Measurements from ENCODE around the gene ANO2.
"Not testable (repeated sequence)": the region's sequence is repeated elsewhere in the genome, so short reads cannot be mapped to it uniquely, and the experiment has no call there.

Gene ANO2

GRCh38 chr12:5818877-5819276 lies 126.2 kb downstream of the ANO2 start:
- not testable (repeated sequence) for DNase-seq (ENCODE audit: low spot score)

- DNase-seq (ENCODE audit: low spot score) = no peak
Observed at GRCh38 chr12:5817246-5817645, 127.8 kb downstream of the ANO2 start.

DNA sequence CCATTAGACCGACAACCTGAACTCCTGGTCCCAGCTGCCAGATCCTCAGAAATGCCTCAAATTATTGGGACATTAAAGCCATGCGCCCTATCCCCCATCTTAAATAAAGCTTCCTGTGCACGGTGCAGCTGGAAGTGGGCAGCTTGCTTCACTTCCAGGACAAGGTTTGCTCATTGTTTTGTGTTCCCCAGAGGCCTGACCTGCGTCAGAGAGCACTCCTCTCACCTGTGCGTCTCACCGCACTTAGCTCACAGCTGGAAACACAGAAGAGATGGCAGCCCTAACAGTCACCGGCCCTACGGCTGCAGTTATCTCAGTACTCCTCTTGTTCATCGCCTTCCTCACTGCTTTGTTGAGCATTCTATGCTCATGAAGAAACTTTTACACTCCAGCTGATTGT lies 135.5 kb downstream of the ANO2 start:
- DNase-seq (ENCODE audit: low spot score) = no peak

GRCh38 chr12:5808981-5809380 lies 136.1 kb downstream of the ANO2 start:
- DNase-seq (ENCODE audit: low spot score) = no peak

GRCh38 chr12:5807514-5808219 lies 137.4 kb downstream of the ANO2 start:
- no peak for DNase-seq (ENCODE audit: low spot score)

DNA sequence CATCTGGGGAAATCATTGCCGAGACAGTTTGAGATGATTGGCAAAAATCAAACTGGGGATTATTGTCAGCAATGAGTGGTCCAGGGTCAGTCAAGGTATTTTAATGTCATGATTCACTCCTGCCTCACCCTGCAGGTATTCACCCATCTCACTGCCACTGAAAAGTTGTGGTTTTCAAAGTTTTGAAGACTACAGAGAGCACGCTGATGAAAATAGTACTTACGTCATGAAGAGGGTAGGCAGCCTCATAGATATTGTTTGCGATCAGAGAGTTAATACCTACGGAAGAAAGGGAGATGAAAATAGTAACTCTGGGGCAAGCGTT lies 138.0 kb downstream of the ANO2 start:
- no peak for DNase-seq (ENCODE audit: low spot score)

DNA sequence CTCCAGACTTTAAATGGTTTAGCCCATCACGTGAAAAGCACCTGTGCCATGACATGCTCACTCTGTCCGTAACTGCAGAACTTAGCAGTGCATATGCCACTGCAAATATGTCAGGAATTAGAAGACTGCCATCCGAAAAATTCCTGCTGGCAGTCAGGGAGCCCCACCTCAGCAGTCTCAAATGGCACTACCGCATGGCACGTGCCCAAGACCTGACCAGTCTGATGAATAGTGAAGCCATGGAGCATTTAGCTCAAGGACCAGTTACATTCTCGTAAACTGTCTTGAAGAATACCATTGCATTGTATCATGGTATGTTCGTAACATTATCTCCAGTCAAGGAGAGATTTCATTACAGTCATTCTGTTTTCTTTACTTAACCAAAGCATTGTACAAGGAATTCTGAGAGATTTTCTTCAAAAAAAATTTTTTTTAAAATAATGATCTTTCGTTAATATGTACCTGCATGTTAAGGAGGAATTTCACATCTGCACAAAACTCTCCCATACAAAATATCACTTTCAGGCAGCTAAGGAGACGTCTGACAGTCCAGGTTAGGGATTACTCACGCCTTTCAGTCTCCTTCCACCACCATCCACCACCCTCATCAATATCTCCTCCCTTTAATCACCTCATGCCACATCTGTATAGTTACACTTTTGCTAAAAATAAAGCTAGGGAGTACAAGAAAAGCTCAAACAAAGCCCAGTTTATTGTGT lies 138.5 kb downstream of the ANO2 start:
- no peak for DNase-seq (ENCODE audit: low spot score)

DNA sequence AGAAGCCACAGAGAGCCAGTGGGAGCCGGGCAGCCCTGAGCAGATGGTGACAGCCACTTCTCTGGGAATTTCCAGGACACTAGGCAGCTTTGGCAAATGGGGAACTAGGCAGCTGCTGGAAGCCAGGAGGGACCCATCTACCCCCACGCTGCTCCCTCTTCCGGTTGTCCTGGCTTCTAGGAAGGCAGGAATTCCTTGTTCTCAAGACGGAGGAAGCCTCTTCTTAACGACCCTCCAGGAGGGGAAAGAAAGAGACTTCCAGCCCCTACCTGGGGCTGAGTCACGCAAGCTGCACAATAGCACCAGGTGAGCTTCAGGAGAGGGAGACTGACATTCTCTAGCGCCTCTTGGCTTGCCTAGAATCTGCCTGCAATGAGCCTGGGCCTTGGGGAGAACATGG lies 141.5 kb downstream of the ANO2 start:
- DNase-seq (ENCODE audit: low spot score) = no peak

- no peak for DNase-seq (ENCODE audit: low spot score)
Observed at GRCh38 chr12:5798242-5799015, 146.6 kb downstream of the ANO2 start.

DNA sequence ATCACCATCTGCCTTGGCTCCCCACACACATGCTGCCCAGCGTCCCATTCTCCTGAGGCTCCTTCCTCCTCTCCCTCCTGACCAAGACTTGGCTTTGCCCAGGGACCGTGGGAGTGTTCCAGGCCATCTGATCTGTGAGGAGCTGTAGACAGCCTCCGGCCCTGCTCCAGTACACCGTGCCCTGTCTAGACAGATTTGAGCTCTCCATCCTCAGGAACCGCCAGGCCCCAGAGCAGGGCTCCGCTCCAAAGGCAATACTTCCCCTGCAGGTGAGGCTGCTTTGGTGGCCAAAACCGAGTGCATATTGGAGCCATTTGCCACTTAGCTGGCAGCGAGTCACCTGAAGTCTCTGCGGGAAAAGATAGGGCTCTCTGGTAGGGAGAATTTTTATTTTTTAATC lies 147.4 kb downstream of the ANO2 start:
- DNase-seq (ENCODE audit: low spot score) = peak; percentile 40

- no peak for DNase-seq (ENCODE audit: low spot score)
Observed at GRCh38 chr12:5796959-5797225, 148.2 kb downstream of the ANO2 start.

DNA sequence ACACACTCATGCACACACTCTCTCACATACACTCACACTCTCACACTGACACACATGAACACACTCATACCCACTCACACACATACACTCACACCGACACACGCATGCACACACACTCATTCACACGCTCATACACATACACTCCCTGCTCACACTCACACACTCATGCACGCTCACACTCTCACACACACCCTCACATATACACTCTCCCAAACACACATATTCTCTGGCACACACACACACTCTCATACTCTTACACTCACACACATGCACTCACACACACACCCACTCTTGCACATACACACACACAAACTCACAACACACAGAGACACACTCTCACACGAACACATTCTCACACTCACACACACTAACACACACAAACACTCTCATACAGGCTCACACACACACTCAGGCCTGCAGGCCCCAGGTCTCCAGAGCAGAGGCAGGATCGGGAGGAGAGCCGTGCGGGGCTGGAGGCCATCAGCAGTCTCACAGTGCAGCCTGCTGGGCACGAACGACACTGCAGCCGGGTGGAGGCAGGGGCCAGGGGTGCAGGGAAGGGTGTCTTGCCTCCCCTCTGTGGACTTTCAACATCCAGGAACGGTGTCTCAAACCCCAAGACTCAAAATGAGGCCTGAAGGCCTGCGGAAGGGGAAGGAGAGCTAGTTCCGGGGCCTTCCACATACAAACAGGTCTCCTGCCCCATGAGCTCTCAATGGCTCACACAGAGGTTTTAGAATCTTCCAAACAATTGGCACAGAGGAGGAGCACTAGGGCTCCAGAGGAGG lies 148.7 kb downstream of the ANO2 start:
- DNase-seq (ENCODE audit: low spot score) = no peak

- no peak for DNase-seq (ENCODE audit: low spot score)
Observed at GRCh38 chr12:5794156-5794555, 150.9 kb downstream of the ANO2 start.

GRCh38 chr12:5792343-5792742 lies 152.7 kb downstream of the ANO2 start:
- DNase-seq (ENCODE audit: low spot score) = no peak

- no peak for DNase-seq (ENCODE audit: low spot score)
Observed at GRCh38 chr12:5789469-5789968, 155.5 kb downstream of the ANO2 start.

DNA sequence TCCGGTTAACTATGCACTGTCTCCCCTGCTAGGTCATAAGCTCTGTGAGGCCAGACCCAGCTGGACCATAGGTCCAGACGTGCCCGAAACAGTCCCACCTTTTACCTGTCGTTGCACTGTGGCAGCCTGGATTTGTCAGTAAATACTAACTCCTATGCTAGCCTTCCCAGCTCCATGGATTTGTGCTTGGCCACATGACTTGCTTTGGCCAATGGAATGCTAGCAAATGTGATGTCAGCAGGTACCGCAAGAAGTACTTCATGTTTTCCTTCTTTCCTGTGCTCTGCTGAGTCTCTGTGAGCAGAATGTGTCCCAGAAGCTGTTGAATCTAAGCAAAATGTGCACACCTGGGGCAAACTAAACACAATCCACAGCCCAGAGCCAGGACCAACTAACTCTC lies 157.2 kb downstream of the ANO2 start:
- no peak for DNase-seq (ENCODE audit: low spot score)

DNA sequence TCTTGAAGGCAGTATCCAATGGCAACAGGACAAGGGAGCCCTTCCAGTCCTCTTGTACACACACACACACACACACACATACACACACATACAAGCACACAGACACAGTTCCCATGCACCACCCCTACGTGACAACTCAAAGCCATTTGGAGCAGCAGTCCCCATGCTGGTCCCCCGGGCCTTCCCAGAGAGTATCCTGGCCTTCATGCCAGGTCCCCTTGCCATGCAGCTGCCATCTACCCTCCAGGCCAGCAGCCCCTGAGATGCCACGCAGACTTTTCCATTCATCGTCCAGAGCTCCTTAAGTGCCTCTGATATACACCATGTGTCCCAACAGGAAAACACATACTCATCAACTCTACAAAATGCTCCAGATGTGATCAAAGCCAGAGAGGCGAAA lies 159.5 kb downstream of the ANO2 start:
- DNase-seq (ENCODE audit: low spot score) = no peak

GRCh38 chr12:5784462-5785130 lies 160.5 kb downstream of the ANO2 start:
- no peak for DNase-seq (ENCODE audit: low spot score)

DNA sequence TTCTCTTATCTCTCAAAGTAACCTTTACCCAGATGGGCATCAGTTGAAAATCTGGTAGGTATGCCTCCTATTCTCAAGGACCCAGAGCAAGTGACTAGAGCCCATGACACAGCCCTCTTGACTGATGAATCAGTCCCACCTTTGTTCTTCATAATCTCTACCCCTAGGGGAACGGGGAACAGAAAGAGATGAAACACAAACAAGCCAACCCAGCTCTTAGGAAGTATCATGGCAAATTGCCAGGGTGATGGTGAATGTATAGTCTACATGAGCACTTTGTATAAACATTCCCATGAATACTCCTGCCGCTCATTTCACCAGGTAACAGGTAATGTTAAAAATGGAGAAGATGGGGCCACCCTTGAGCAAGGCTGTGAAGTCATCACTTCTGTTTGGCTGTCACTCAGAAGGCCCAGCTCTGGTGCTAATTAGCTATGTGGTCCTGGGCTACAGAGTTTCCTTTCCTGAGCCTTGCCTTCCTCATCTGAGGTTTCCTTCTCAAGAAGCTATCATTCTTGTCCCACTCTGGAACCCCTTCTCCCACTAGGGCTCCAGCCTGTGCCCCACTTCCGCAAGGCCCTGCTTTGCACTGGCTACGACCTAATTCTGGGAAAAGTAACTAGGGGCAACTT lies 161.7 kb downstream of the ANO2 start:
- DNase-seq (ENCODE audit: low spot score) = no peak

GRCh38 chr12:5780536-5780935 lies 164.5 kb downstream of the ANO2 start:
- no peak for DNase-seq (ENCODE audit: low spot score)

- DNase-seq (ENCODE audit: low spot score) = no peak
Observed at GRCh38 chr12:5779401-5779800, 165.7 kb downstream of the ANO2 start.

Data from cerebellar cortex (tissue), 1 donor.